HT1080 (cell line): Measurements from ENCODE around the gene SPIN2A. TPM values are rescaled to one million over a fixed set of nuclear protein-coding genes. Genes with fewer than 3 reads are reported as not detected.
"Not testable (repeated sequence)": the region's sequence is repeated elsewhere in the genome, so short reads cannot be mapped to it uniquely, and the experiment has no call there.

Source experiments
- DNase-seq: peaks from one replicate; pipeline ENCODE4 v3.0.0-alpha.2; 2015; ENCODE audit warnings: low read depth
- total RNA-seq: library from RNA; depleted of rRNA; stranded (reverse); fragments of >200 nt; shearing (Covaris generic); gene quantifications from 2 replicates; pipeline ENCODE4 v1.2.3, GENCODE V29; 2014; rRNA removed

SPIN2A gene
- total RNA-seq, 1 experiment from 2014 or later = 0.63 TPM

DNA sequence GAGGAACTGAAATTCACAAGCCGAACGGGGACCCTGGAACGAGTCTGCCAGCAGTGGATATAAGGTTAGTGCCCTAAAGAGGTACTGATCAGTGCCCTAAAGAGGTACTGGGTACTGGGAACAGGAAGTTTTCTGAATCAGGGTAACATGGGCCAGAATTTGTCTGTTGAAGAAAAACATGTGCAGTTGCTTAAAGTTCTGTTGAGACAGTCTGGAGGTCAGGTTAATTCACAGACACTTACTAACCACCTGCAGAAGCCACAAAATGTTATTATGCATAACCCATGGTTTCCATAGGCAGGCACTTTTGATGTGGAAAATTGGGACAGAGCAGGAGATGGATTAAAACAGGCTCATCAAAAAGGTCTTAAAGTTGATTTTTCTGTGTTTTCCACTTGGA is 33.7 kb downstream of the SPIN2A start:
- DNase-seq = no peak

DNA sequence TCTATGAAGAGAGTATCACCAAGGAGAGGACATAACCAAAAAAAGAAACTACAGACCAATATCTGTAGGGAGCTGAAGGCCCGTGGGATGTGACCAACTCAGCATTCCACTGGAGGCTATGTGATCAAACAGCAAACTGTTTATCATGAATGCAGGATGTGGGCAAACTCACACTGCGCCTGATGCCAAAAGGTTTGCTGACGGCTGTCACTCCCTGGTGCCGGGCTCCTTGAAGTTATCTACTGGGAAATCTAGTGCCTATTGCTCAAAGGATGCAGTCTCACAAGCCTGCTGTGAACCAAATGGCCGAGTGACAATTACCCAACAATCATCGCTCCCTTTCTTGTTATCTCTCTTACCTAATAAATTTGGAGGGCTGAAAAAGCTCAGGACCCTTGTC is 34.3 kb downstream of the SPIN2A start:
- not testable (repeated sequence) for DNase-seq

Other genes starting within 250 kb of the SPIN2A start
- gene SPIN3, start 141.9 kb downstream of the SPIN2A start, total RNA-seq = 7.1 and 13.4 TPM in 2 replicates
- 9.2 and 17.1 TPM in 2 replicates for gene SPIN2B, start 15.8 kb downstream of the SPIN2A start, total RNA-seq
- gene FAAH2, start 149.3 kb upstream of the SPIN2A start, total RNA-seq = 0.03 TPM in 1 of 2 replicates, not detected in the other